Endothelial cell (in vitro differentiated cells): Measurements from ENCODE around the gene MBNL2. TPM values are rescaled to one million over a fixed set of nuclear protein-coding genes. Genes with fewer than 3 reads are reported as not detected.

Source experiments
- DNase-seq: peaks from one replicate; pipeline ENCODE4 v3.0.0; 2021; ENCODE audit warnings: low spot score
- H3K27ac Mint-ChIP-seq: one replicate; pipeline ENCODE4 v1.8.0; 2021; ENCODE audit warnings: mixed read lengths, inconsistent platforms; ENCODE audit not compliant: unreplicated experiment
- H3K27me3 Mint-ChIP-seq: one replicate; pipeline ENCODE4 v1.8.0; 2021; ENCODE audit warnings: mild to moderate bottlenecking, moderate library complexity, mixed read lengths, inconsistent platforms; ENCODE audit not compliant: unreplicated experiment
- H3K36me3 Mint-ChIP-seq: one replicate; pipeline ENCODE4 v1.8.0; 2021; ENCODE audit warnings: mild to moderate bottlenecking, low read depth, mixed read lengths, inconsistent platforms; ENCODE audit not compliant: unreplicated experiment
- H3K4me1 Mint-ChIP-seq: one replicate; pipeline ENCODE4 v1.8.0; 2021; ENCODE audit warnings: mild to moderate bottlenecking, mixed read lengths, inconsistent platforms; ENCODE audit not compliant: unreplicated experiment
- H3K4me3 Mint-ChIP-seq: one replicate; pipeline ENCODE4 v1.8.0; 2021; ENCODE audit warnings: mild to moderate bottlenecking, mixed read lengths, inconsistent platforms; ENCODE audit not compliant: unreplicated experiment
- H3K9me3 Mint-ChIP-seq: one replicate; pipeline ENCODE4 v1.8.0; 2021; ENCODE audit warnings: mixed read lengths, inconsistent platforms; ENCODE audit not compliant: unreplicated experiment
- long read RNA-seq: library from polyadenylated mRNA; unstranded; transcript quantifications from one replicate; pipeline ENCODE4 v2.0.0, GENCODE V29; 2020; ENCODE audit not compliant: unreplicated experiment
- total RNA-seq: library from RNA; stranded (reverse); fragmentation: NEBNext Ultra II Directional; extraction: Animal tissue kit (Norgen Biotek cat#: 25700); gene quantifications from one replicate; pipeline ENCODE4 v1.2.1, GENCODE V29; 2021; ENCODE audit not compliant: unreplicated experiment
- TF ChIP-seq, protein P1 (sequence below): fragments of 200-600 bp; sonication (generic); IDR thresholded peaks from one replicate; pipeline ENCODE4 v1.5.0; 2021; ENCODE audit warnings: antibody characterized with exemption; ENCODE audit not compliant: unreplicated experiment

MBNL2 gene, protein sequence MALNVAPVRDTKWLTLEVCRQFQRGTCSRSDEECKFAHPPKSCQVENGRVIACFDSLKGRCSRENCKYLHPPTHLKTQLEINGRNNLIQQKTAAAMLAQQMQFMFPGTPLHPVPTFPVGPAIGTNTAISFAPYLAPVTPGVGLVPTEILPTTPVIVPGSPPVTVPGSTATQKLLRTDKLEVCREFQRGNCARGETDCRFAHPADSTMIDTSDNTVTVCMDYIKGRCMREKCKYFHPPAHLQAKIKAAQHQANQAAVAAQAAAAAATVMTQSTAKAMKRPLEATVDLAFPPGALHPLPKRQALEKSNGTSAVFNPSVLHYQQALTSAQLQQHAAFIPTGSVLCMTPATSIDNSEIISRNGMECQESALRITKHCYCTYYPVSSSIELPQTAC
- total RNA-seq = 137 TPM
- long read RNA-seq, partial matches to known transcripts = 6 of 25 reads
- long read RNA-seq, other reads (novel, unspliced or antisense) = 19 of 25 reads

DNA sequence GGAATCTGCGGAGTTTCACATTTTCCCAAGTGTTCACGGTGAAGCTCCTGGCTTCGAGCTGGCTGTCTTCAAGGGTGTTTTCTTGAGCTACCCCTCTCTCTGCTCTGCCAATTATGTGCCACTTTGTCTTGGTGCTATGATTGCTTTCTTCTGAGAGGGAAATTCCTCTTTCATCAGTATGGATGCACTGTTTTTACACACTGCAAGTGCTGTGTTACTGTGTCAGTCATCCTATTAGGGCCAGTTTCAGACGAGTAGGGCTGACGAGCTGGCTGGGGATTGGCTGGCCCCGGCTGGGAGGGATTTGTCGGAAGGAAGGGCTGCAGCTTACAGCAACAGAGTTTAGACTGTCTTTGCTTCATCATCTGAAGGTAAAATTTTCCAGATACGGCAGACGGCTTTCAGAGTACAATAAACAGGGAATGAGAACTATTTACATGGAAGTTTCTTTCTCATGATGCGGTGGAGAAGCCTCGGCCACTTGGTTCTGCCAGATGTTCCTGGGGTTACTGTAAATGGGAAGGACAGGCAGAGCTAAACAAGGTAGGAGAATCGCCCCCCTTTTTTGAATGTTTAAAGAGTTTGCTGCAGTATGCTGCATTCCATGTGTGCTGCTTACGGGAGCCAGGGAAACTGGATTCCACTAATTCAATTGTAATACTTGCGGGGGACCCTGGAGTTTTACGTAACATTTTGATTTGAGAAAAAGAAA is at the start of gene MBNL2:
Gene MBNL2, plus strand, starts transcription at position 345 of the 712 bp plus-strand sequence. CDS start 53,903 bp downstream, outside the sequence.
- Mint-ChIP-seq H3K27ac (peak within 1 kb of the TSS; percentile 99), H3K27me3 (peaks cover 12% of the 10 kb centered on the region), H3K9me3 (no peaks in the 10 kb centered on the region), H3K36me3 (peaks cover 26% of the 10 kb centered on the region), H3K4me3 (peak within 1 kb of the TSS; percentile 99), H3K4me1 (peaks cover 38% of the 10 kb centered on the region)
- TF ChIP-seq, protein P1, sequence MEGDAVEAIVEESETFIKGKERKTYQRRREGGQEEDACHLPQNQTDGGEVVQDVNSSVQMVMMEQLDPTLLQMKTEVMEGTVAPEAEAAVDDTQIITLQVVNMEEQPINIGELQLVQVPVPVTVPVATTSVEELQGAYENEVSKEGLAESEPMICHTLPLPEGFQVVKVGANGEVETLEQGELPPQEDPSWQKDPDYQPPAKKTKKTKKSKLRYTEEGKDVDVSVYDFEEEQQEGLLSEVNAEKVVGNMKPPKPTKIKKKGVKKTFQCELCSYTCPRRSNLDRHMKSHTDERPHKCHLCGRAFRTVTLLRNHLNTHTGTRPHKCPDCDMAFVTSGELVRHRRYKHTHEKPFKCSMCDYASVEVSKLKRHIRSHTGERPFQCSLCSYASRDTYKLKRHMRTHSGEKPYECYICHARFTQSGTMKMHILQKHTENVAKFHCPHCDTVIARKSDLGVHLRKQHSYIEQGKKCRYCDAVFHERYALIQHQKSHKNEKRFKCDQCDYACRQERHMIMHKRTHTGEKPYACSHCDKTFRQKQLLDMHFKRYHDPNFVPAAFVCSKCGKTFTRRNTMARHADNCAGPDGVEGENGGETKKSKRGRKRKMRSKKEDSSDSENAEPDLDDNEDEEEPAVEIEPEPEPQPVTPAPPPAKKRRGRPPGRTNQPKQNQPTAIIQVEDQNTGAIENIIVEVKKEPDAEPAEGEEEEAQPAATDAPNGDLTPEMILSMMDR = no peak
- peak; percentile 78 for DNase-seq

- Mint-ChIP-seq H3K27ac (no peak overlapping the region), H3K4me1 (peaks cover 8% of the 10 kb centered on the region), H3K4me3 (no peak overlapping the region), H3K36me3 (no peaks in the 10 kb centered on the region), H3K9me3 (no peaks in the 10 kb centered on the region), H3K27me3 (peaks cover 2% of the 10 kb centered on the region)
- TF ChIP-seq, protein P1 = no peak
- DNase-seq = no peak
Measured at GRCh38 chr13:97174638-97175037, 47.5 kb upstream of the MBNL2 start.

DNA sequence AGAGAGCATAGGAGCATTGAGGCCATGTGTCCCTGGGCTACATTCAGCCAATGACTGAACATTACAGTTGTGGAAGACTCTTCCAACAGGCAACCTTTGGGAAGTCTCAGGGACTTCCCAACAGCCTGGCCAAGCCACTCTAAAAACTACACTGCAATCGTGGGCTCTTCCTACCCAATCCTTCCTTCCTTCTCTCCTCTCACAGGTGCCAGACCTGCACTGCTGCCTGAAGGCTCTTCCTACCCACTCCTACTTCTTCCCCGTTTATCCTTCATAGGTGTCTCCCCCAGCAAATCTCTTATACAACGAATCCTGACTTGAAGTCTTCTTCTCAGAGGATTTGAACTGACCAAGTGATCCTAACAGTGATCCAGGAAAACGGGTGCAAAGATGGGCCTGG is 47.1 kb upstream of the MBNL2 start:
- H3K27ac Mint-ChIP-seq = no peak overlapping the region
- TF ChIP-seq, protein P1 = no peak
- no peaks in the 10 kb centered on the region for H3K36me3 Mint-ChIP-seq
- no peak overlapping the region for H3K4me3 Mint-ChIP-seq
- H3K4me1 Mint-ChIP-seq = peaks cover 8% of the 10 kb centered on the region
- DNase-seq = no peak
- H3K9me3 Mint-ChIP-seq = no peaks in the 10 kb centered on the region
- peaks cover 2% of the 10 kb centered on the region for H3K27me3 Mint-ChIP-seq

GRCh38 chr13:97179501-97179900 is 42.6 kb upstream of the MBNL2 start:
- no peaks in the 10 kb centered on the region for H3K27me3 Mint-ChIP-seq
- H3K36me3 Mint-ChIP-seq = no peaks in the 10 kb centered on the region
- H3K4me1 Mint-ChIP-seq = peaks cover 3% of the 10 kb centered on the region
- DNase-seq = no peak
- H3K9me3 Mint-ChIP-seq = no peaks in the 10 kb centered on the region
- H3K4me3 Mint-ChIP-seq = no peak overlapping the region
- TF ChIP-seq, protein P1 = no peak
- H3K27ac Mint-ChIP-seq = no peak overlapping the region
